IMR-90 (cell line): Measurements from ENCODE around the gene HDHD3. TPM values are rescaled to one million over a fixed set of nuclear protein-coding genes. Genes with fewer than 3 reads are reported as not detected.

Experiments used
- ATAC-seq: fragments of 200-7000 bp; cut with Tn5 transposase; 2 replicates; pipeline ENCODE4 v1.9.1; 2020; ENCODE audit warnings: low read depth, mild to moderate bottlenecking, moderate library complexity
- BruUV-seq: library from RNA; stranded (reverse); fragments of 400-500 nt; replicated peaks from 2 replicates; lab custom pipeline; 2021; lab: Mats Ljungman, UMichigan
- CTCF ChIA-PET: fragments of 300-600 bp; formaldehyde crosslinking; extraction: SDS; loops from one replicate; lab custom pipeline; 2021; ENCODE audit warnings: antibody characterized with exemption; lab: Yijun Ruan, JAX
- POLR2A ChIA-PET: fragments of 300-600 bp; sonication (Branson Sonifier 250); formaldehyde crosslinking; loops from one replicate; lab custom pipeline; 2022; ENCODE audit warnings: antibody characterized with exemption; ENCODE audit not compliant: unreplicated experiment; lab: Charles Lee
- DNase-seq: peaks from one replicate; pipeline ENCODE4 v3.0.0; 2013
- H2AFZ ChIP-seq: replicated peaks from 2 replicates; pipeline ENCODE3; 2013; ENCODE audit warnings: low read length, mild to moderate bottlenecking; ENCODE audit not compliant: poor library complexity
- H2AK5ac ChIP-seq: 2 replicates; pipeline ENCODE4 v1.6.1; 2013; ENCODE audit warnings: low read depth, low read length, inconsistent platforms
- H2AK9ac ChIP-seq: replicated peaks from 2 replicates; pipeline ENCODE3; 2013; ENCODE audit warnings: mild to moderate bottlenecking, low read depth, low read length, moderate library complexity; ENCODE audit not compliant: poor library complexity
- H2BK120ac ChIP-seq: 2 replicates; pipeline ENCODE4 v1.6.1; 2013; ENCODE audit warnings: low read depth, low read length, inconsistent platforms
- H2BK15ac ChIP-seq: 3 replicates; pipeline ENCODE4 v1.6.1; 2013; ENCODE audit warnings: low read depth, low read length, inconsistent platforms
- H2BK20ac ChIP-seq: 2 replicates; pipeline ENCODE4 v1.6.1; 2013; ENCODE audit warnings: low read depth, mild to moderate bottlenecking, inconsistent platforms, low read length, moderate library complexity
- H2BK5ac ChIP-seq: 2 replicates; pipeline ENCODE4 v1.6.1; 2013; ENCODE audit warnings: mild to moderate bottlenecking, low read depth, low read length, inconsistent platforms; ENCODE audit not compliant: poor library complexity, severe bottlenecking
- H3K14ac ChIP-seq: replicated peaks from 2 replicates; pipeline ENCODE4 v1.6.1; 2013; ENCODE audit warnings: low read depth, low read length, inconsistent platforms
- H3K18ac ChIP-seq: 2 replicates; pipeline ENCODE4 v1.6.1; 2013; ENCODE audit warnings: low read depth, low read length, control low read depth
- H3K23ac ChIP-seq: 2 replicates; pipeline ENCODE4 v1.6.1; 2013; ENCODE audit warnings: low read depth, low read length, inconsistent platforms
- H3K27ac ChIP-seq: 2 replicates; pipeline ENCODE4 v1.5.1; 2013; ENCODE audit warnings: mild to moderate bottlenecking, control low read depth, low read length; ENCODE audit not compliant: insufficient read depth
- H3K27me3 ChIP-seq: 2 replicates; pipeline ENCODE4 v1.6.1; 2013; ENCODE audit warnings: low read length; ENCODE audit not compliant: control insufficient read depth, insufficient read depth
- H3K36me3 ChIP-seq: 2 replicates; pipeline ENCODE4 v1.6.1; 2013; ENCODE audit warnings: low read length, mixed read lengths; ENCODE audit not compliant: control insufficient read depth, insufficient read depth
- H3K4ac ChIP-seq: 2 replicates; pipeline ENCODE4 v1.6.1; 2013; ENCODE audit warnings: low read depth, low read length, inconsistent platforms
- H3K4me1 ChIP-seq: 2 replicates; pipeline ENCODE4 v1.6.1; 2013; ENCODE audit warnings: low read length, mixed read lengths; ENCODE audit not compliant: control insufficient read depth, insufficient read depth
- H3K4me2 ChIP-seq: 2 replicates; pipeline ENCODE4 v1.6.1; 2013; ENCODE audit warnings: low read depth, mild to moderate bottlenecking, control low read depth, low read length, moderate library complexity
- H3K4me3 ChIP-seq: 2 replicates; pipeline ENCODE4 v1.5.1; 2013; ENCODE audit warnings: low read depth, mild to moderate bottlenecking, control low read depth, low read length, moderate library complexity; ENCODE audit not compliant: insufficient read depth
- H3K56ac ChIP-seq: 2 replicates; pipeline ENCODE4 v1.6.1; 2013; ENCODE audit warnings: low read length, inconsistent platforms; ENCODE audit not compliant: insufficient read depth; ENCODE audit errors: extremely low read depth
- H3K79me1 ChIP-seq, 2 experiments: 2 replicates each; pipeline ENCODE4 v1.6.1; 2013; ENCODE audit warnings: low read length in 2 of 2, inconsistent platforms in 1 of 2, low read depth in 1 of 2
- H3K9ac ChIP-seq: 2 replicates; pipeline ENCODE4 v1.6.1; 2013; ENCODE audit warnings: low read depth, low read length, control low read depth
- H3K9me1 ChIP-seq: 2 replicates; pipeline ENCODE4 v1.6.1; 2013; ENCODE audit warnings: low read length, inconsistent platforms; ENCODE audit not compliant: insufficient read depth
- H3K9me3 ChIP-seq: 2 replicates; pipeline ENCODE4 v1.6.1; 2013; ENCODE audit warnings: low read length; ENCODE audit not compliant: control insufficient read depth, insufficient read depth
- H4K20me1 ChIP-seq: 2 replicates; pipeline ENCODE4 v1.6.1; 2013; ENCODE audit warnings: low read length, inconsistent platforms; ENCODE audit not compliant: insufficient read depth
- H4K5ac ChIP-seq: 2 replicates; pipeline ENCODE4 v1.6.1; 2013; ENCODE audit warnings: mild to moderate bottlenecking, low read depth, low read length, control low read depth
- H4K8ac ChIP-seq, 2 experiments: 2 replicates each; pipeline ENCODE4 v1.6.1; 2013; ENCODE audit warnings: low read depth in 2 of 2, low read length in 2 of 2, control low read depth in 1 of 2, inconsistent platforms in 1 of 2
- H4K91ac ChIP-seq: 2 replicates; pipeline ENCODE4 v1.6.1; 2013; ENCODE audit warnings: low read depth, low read length, inconsistent platforms; ENCODE audit not compliant: insufficient read depth
- BHLHE40 ChIP-seq: fragments of 150-350 bp; IDR thresholded peaks from 2 replicates; pipeline ENCODE4 v1.6.1; 2016; ENCODE audit warnings: mild to moderate bottlenecking, low read depth, low read length
- CEBPB ChIP-seq: IDR thresholded peaks from 2 replicates; pipeline ENCODE4 v1.6.1; 2012; ENCODE audit warnings: low read depth, low read length, improper control_type of control experiment
- CHD1 ChIP-seq: IDR thresholded peaks from 2 replicates; pipeline ENCODE4 v1.6.1; 2012; ENCODE audit warnings: low read depth, low read length, improper control_type of control experiment
- ELK1 ChIP-seq: fragments of 150-350 bp; IDR thresholded peaks from 2 replicates; pipeline ENCODE4 v1.6.1; 2016; ENCODE audit warnings: low read depth, mild to moderate bottlenecking, low read length, moderate library complexity, borderline replicate concordance
- FOS ChIP-seq: fragments of 150-350 bp; IDR thresholded peaks from 2 replicates; pipeline ENCODE4 v1.6.1; 2016; ENCODE audit warnings: low read depth, low read length
- MAFK ChIP-seq: IDR thresholded peaks from 2 replicates; pipeline ENCODE4 v1.6.1; 2012; ENCODE audit warnings: low read depth, low read length, improper control_type of control experiment
- MAZ ChIP-seq: IDR thresholded peaks from 2 replicates; pipeline ENCODE4 v1.6.1; 2012; ENCODE audit warnings: low read depth, mild to moderate bottlenecking, low read length, improper control_type of control experiment, moderate library complexity, borderline replicate concordance
- MXI1 ChIP-seq: IDR thresholded peaks from 2 replicates; pipeline ENCODE4 v1.6.1; 2012; ENCODE audit warnings: low read depth, mild to moderate bottlenecking, low read length, moderate library complexity, borderline replicate concordance
- NFE2L2 ChIP-seq: fragments of 150-350 bp; IDR thresholded peaks from 2 replicates; pipeline ENCODE4 v1.6.1; 2016; ENCODE audit warnings: low read depth, mild to moderate bottlenecking, low read length
- POLR2A ChIP-seq: IDR thresholded peaks from 2 replicates; pipeline ENCODE4 v1.6.1; 2012; ENCODE audit warnings: mild to moderate bottlenecking, low read depth, low read length
- RAD21 ChIP-seq: IDR thresholded peaks from 2 replicates; pipeline ENCODE4 v1.6.1; 2012; ENCODE audit warnings: low read length, improper control_type of control experiment
- RCOR1 ChIP-seq: IDR thresholded peaks from 2 replicates; pipeline ENCODE4 v1.6.1; 2012; ENCODE audit warnings: mild to moderate bottlenecking, low read length, improper control_type of control experiment; ENCODE audit not compliant: insufficient replicate concordance
- RFX5 ChIP-seq: IDR thresholded peaks from 2 replicates; pipeline ENCODE4 v1.8.0; 2012; ENCODE audit warnings: low read depth, mild to moderate bottlenecking, low read length, moderate library complexity
- SMC3 ChIP-seq: fragments of 150-350 bp; IDR thresholded peaks from 2 replicates; pipeline ENCODE4 v1.6.1; 2016; ENCODE audit warnings: low read depth, mild to moderate bottlenecking, antibody characterized with exemption, low read length, moderate library complexity
- USF2 ChIP-seq: fragments of 150-350 bp; IDR thresholded peaks from 2 replicates; pipeline ENCODE4 v1.6.1; 2017; ENCODE audit warnings: mild to moderate bottlenecking, antibody characterized with exemption, low read length, low read depth
- WGBS, 2 experiments: methylation state at CpG; one replicate each; pipeline versions ENCODE4 v1.1.5 to v1.1.7; 2013; ENCODE audit warnings: missing lambda C conversion rate in 2 of 2; ENCODE audit not compliant: insufficient read length in 1 of 2; ENCODE audit errors: extremely low coverage in 2 of 2; 5-methylcytosine and 5-hydroxymethylcytosine counted together
- dilution Hi-C: fragments of 300-500 bp; cut with HindIII; formaldehyde crosslinking; loops from one replicate; pipeline ENCODE4 v1.14.3; 2018; ENCODE audit warnings: low sequenced_read_pairs; ENCODE audit not compliant: unreplicated experiment
- in situ Hi-C: fragments of 300-500 bp; cut with MboI; formaldehyde crosslinking; loops from 3 replicates; pipeline ENCODE4 v1.14.3; 2019; ENCODE audit warnings: low sequenced_read_pairs, inconsistent platforms, mixed read lengths
- intact Hi-C: fragments of 100-400 bp; cut with micrococcal nuclease; formaldehyde crosslinking; loops from 2 replicates; pipeline ENCODE4 v1.10.0; 2022
- polyA plus RNA-seq, 3 experiments: library from polyadenylated mRNA; depleted of rRNA; stranded (reverse); fragments of >200 nt; gene quantifications; 2 replicates each; pipeline ENCODE4 v1.2.3, GENCODE V29; 2012; ENCODE audit warnings: low replicate concordance in 1 of 3
- total RNA-seq: library from RNA; depleted of rRNA; stranded (reverse); fragments of >200 nt; gene quantifications from 2 replicates; pipeline ENCODE4 v1.2.3, GENCODE V29; 2012

The HDHD3 gene
- total and polyA plus RNA-seq, 2 of the 4 experiments (the other 2 are of a cell fraction) = 7.0 to 8.6 TPM

- Histone ChIP-seq H2AFZ (no peak overlapping the region), H3K4ac (no peak overlapping the region), H2AK5ac (no peak overlapping the region), H4K8ac (no peak overlapping the region), H2BK20ac (no peak overlapping the region), H2BK120ac (no peak overlapping the region), H3K27me3 (peaks cover 3% of the 10 kb centered on the region; the same call in 1 of the 2 replicates), H3K79me1 (peaks cover 0 to 8% of the 10 kb centered on the region in 2 experiments; a peak in 1 of 4 replicates), H4K20me1 (no peaks in the 10 kb centered on the region), H3K9me1 (no peaks in the 10 kb centered on the region), H2AK9ac (peak overlapping the region; percentile 50), H3K4me3 (no peak overlapping the region), H3K4me1 (peaks cover 2% of the 10 kb centered on the region; the same call in 1 of the 2 replicates), H3K14ac (no peak overlapping the region), H3K36me3 (peaks cover 12% of the 10 kb centered on the region; the same call in 1 of the 2 replicates), H2BK15ac (no peak overlapping the region), H3K23ac (no peak overlapping the region), H3K18ac (no peak overlapping the region), H4K5ac (no peak overlapping the region), H3K9ac (no peak overlapping the region), H3K9me3 (no peaks in the 10 kb centered on the region), H3K27ac (no peak overlapping the region), H3K56ac (no peak overlapping the region), H4K91ac (no peak overlapping the region), H3K4me2 (no peak overlapping the region; the same call in 1 of the 2 replicates), H2BK5ac (no peak overlapping the region)
- in situ Hi-C loops (no loop called here), intact Hi-C loops (loop anchor here (1.0 kb wide), 1 partner anchor 23 kb away; no protein-coding TSS in a partner anchor), dilution Hi-C loops (no loop called here)
- CTCF ChIA-PET = no interaction called here
- WGBS, 2 experiments = no CpG with 5 or more reads among the region's 6 CpGs
- DNase-seq (peak; percentile 8), ATAC-seq (no peak)
- no TSS peak for BruUV-seq
- POLR2A ChIA-PET = no interaction called here
- no peak for TF ChIP-seq SMC3
- TF ChIP-seq MAFK = no peak
- no peak for TF ChIP-seq USF2
- TF ChIP-seq RAD21 = no peak
- TF ChIP-seq POLR2A = no peak
- no peak for TF ChIP-seq CEBPB
- no peak for TF ChIP-seq ELK1
- TF ChIP-seq RFX5 = no peak
- no peak for TF ChIP-seq CHD1
- no peak for TF ChIP-seq NFE2L2
- TF ChIP-seq MXI1 = no peak
- no peak for TF ChIP-seq BHLHE40
- TF ChIP-seq RCOR1 = no peak
- TF ChIP-seq MAZ = no peak
- TF ChIP-seq FOS = no peak
These were observed 1.4 kb downstream of the HDHD3 start for GRCh38 chr9:113375057-113376023.
